MM.1S (cell line): ENCODE data around the gene OAS1.

Experiments used
- DNase-seq: peaks from one replicate; pipeline ENCODE4 v3.0.0-alpha.2; 2015
- H2AFZ ChIP-seq: fragments of 300-600 bp; sonication (generic); 2 replicates; pipeline ENCODE4 v1.6.0; 2016; ENCODE audit warnings: antibody characterized with exemption, low read length
- H3F3A ChIP-seq: fragments of 300-600 bp; sonication (generic); 2 replicates; pipeline ENCODE4 v1.6.1; 2016; ENCODE audit warnings: mild to moderate bottlenecking, antibody characterized with exemption, low read length, moderate library complexity, mixed read lengths; ENCODE audit not compliant: insufficient read depth
- H3K27ac ChIP-seq: fragments of 300-600 bp; sonication (generic); 2 replicates; pipeline ENCODE4 v1.5.1; 2016; ENCODE audit warnings: mild to moderate bottlenecking, low read length
- H3K27me3 ChIP-seq: fragments of 300-600 bp; sonication (generic); replicated peaks from 2 replicates; pipeline ENCODE4 v1.6.0; 2016; ENCODE audit warnings: low read length; ENCODE audit not compliant: insufficient read depth
- H3K36me3 ChIP-seq: fragments of 300-600 bp; sonication (generic); replicated peaks from 2 replicates; pipeline ENCODE4 v1.6.1; 2016; ENCODE audit warnings: mild to moderate bottlenecking, low read length, mixed read lengths; ENCODE audit not compliant: insufficient read depth
- H3K4me1 ChIP-seq: fragments of 300-600 bp; sonication (generic); 2 replicates; pipeline ENCODE4 v1.6.1; 2016; ENCODE audit warnings: low read length, mixed read lengths
- H3K4me2 ChIP-seq: fragments of 300-600 bp; sonication (generic); 2 replicates; pipeline ENCODE4 v1.6.0; 2016; ENCODE audit warnings: low read depth, low read length
- H3K4me3 ChIP-seq: fragments of 300-600 bp; sonication (generic); 2 replicates; pipeline ENCODE4 v1.5.1; 2016; ENCODE audit warnings: low read length, mixed read lengths
- H3K79me2 ChIP-seq: fragments of 300-600 bp; sonication (generic); 2 replicates; pipeline ENCODE4 v1.6.1; 2016; ENCODE audit warnings: mixed run types, low read length, mixed read lengths
- H3K9ac ChIP-seq: fragments of 300-600 bp; sonication (generic); 2 replicates; pipeline ENCODE4 v1.6.1; 2016; ENCODE audit warnings: low read length, mixed read lengths
- H3K9me2 ChIP-seq: fragments of 300-600 bp; sonication (generic); replicated peaks from 2 replicates; pipeline ENCODE4 v1.6.1; 2016; ENCODE audit warnings: mild to moderate bottlenecking, low read length, mixed read lengths; ENCODE audit not compliant: insufficient read depth
- H3K9me3 ChIP-seq: fragments of 300-600 bp; sonication (generic); replicated peaks from 2 replicates; pipeline ENCODE4 v1.6.1; 2016; ENCODE audit warnings: mild to moderate bottlenecking, low read length, mixed read lengths; ENCODE audit not compliant: insufficient read depth
- H4K20me1 ChIP-seq: fragments of 300-600 bp; sonication (generic); 2 replicates; pipeline ENCODE4 v1.6.1; 2016; ENCODE audit warnings: mild to moderate bottlenecking, low read length, moderate library complexity, mixed read lengths; ENCODE audit not compliant: insufficient read depth
- EZH2 ChIP-seq: fragments of 300-600 bp; sonication (generic); optimal IDR thresholded peaks from 2 replicates; pipeline ENCODE3; 2017; ENCODE audit warnings: low read depth, mild to moderate bottlenecking, antibody characterized with exemption, low read length, mixed read lengths
- EZH2phosphoT487 ChIP-seq: fragments of 300-600 bp; sonication (generic); IDR thresholded peaks from 2 replicates; pipeline ENCODE4 v1.6.1; 2018; ENCODE audit warnings: antibody characterized with exemption, low read length
- TF ChIP-seq, protein P1 (sequence below): fragments of 300-600 bp; sonication (generic); IDR thresholded peaks from 2 replicates; pipeline ENCODE4 v1.5.1; 2016; ENCODE audit warnings: antibody characterized with exemption, low read length, mixed read lengths

OAS1 gene

DNA sequence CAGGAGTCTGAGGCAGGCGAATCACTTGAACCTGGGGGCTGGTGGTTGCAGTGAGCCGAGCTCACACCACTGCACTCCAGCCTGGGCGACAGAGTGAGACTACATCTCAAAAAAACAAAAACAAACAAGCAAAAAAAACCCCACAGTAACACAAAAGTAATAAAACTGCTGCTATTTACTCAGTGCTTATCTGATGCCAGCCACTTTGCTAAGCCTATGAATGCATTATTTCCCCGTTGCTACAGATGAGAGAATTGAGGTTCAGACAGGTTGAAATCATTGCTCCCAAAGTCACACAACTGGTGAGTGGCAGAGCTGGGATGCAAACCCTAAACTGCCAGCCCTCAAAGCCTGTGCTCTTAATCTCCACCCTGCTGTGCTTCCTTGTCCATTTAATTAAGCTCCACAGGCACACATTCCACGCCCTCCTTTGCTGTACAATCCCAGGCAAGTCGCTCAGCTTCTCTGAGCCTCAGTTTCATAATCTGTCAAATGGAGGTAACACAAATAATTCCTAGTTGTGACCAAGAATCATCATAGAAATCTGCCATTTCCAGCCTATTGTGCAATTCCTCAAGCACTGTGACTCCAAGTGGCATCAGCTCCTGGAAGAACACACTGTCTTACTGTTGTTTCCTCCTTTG is 25.8 kb downstream of the OAS1 start:
- no peak overlapping the region for H3K4me2 ChIP-seq
- H4K20me1 ChIP-seq, result no peaks in the 10 kb centered on the region
- DNase-seq, result no peak
- no peaks in the 10 kb centered on the region for H3K27me3 ChIP-seq
- no peaks in the 10 kb centered on the region for H3K36me3 ChIP-seq
- no peak overlapping the region for H2AFZ ChIP-seq
- no peaks in the 10 kb centered on the region for H3K9me2 ChIP-seq
- TF ChIP-seq EZH2phosphoT487 (no peak), EZH2 (no peak)
- TF ChIP-seq, protein P1, sequence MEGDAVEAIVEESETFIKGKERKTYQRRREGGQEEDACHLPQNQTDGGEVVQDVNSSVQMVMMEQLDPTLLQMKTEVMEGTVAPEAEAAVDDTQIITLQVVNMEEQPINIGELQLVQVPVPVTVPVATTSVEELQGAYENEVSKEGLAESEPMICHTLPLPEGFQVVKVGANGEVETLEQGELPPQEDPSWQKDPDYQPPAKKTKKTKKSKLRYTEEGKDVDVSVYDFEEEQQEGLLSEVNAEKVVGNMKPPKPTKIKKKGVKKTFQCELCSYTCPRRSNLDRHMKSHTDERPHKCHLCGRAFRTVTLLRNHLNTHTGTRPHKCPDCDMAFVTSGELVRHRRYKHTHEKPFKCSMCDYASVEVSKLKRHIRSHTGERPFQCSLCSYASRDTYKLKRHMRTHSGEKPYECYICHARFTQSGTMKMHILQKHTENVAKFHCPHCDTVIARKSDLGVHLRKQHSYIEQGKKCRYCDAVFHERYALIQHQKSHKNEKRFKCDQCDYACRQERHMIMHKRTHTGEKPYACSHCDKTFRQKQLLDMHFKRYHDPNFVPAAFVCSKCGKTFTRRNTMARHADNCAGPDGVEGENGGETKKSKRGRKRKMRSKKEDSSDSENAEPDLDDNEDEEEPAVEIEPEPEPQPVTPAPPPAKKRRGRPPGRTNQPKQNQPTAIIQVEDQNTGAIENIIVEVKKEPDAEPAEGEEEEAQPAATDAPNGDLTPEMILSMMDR, result no peak
- H3K9me3 ChIP-seq, result no peaks in the 10 kb centered on the region
- no peak overlapping the region for H3K27ac ChIP-seq
- H3K9ac ChIP-seq, result no peak overlapping the region
- H3K79me2 ChIP-seq, result no peaks in the 10 kb centered on the region
- peaks cover 5% of the 10 kb centered on the region; the same call in 1 of the 2 replicates for H3K4me1 ChIP-seq
- H3K4me3 ChIP-seq, result no peak overlapping the region
- H3F3A ChIP-seq, result no peaks in the 10 kb centered on the region

DNA sequence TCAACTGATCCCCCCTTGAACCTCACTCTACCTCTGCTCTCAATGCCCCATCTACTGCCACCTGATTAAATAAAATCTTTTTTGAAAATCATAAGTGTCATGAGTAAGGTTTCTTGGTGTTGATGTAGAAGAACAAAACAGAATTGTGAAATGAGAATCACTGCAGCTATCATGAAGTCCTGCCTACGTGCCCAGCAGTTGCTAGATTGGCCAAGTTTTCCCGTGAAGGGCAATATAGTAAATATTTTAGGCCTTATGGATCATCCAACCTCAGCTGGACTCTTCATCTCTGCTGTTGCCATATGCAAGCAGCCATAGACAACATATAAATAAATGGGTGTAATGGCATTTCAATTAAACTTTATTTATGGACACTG is 26.4 kb downstream of the OAS1 start:
- Histone ChIP-seq H3K79me2 (no peaks in the 10 kb centered on the region), H3K9ac (no peak overlapping the region), H3K36me3 (no peaks in the 10 kb centered on the region), H3K4me2 (no peak overlapping the region), H3K27me3 (no peaks in the 10 kb centered on the region), H3K27ac (no peak overlapping the region), H2AFZ (no peak overlapping the region), H3K9me2 (no peaks in the 10 kb centered on the region), H4K20me1 (no peaks in the 10 kb centered on the region), H3K4me1 (peaks cover under 1% of the 10 kb centered on the region; the same call in 1 of the 2 replicates), H3K9me3 (no peaks in the 10 kb centered on the region), H3K4me3 (no peak overlapping the region), H3F3A (0 out of 2 replicates have a peak, but pooled peaks cover 3% of the 10 kb centered on the region)
- DNase-seq, result no peak
- no peak for TF ChIP-seq EZH2phosphoT487
- TF ChIP-seq, protein P1, result no peak
- TF ChIP-seq EZH2, result no peak

DNA sequence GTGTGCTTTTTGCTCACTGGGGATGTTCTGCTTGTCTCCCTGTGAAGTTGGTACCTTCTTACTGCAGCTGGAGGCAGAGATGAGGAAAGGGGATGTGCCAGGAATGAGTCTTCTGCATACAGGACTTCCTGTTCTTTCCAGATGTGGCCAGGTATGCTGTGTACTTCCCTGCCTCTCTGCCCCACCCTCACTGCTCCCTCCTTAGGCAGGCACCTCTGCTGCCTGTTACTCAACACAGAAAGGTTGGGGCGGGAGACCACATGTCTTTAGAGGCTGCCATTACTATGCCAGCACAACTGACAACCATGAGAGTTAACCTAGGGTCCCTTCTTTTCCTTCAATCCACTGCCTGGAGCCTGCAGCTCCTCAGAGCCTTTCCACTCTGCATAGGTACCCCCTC is 29.5 kb downstream of the OAS1 start:
- H3K27ac ChIP-seq, result no peak overlapping the region

More for the DNA sequence above, 29.5 kb downstream of the OAS1 start:
- Histone ChIP-seq H3K27me3 (no peaks in the 10 kb centered on the region), H3K4me3 (no peak overlapping the region), H3K4me1 (peaks cover 8% of the 10 kb centered on the region; the same call in 1 of the 2 replicates), H3K9me2 (no peaks in the 10 kb centered on the region), H3K9me3 (no peaks in the 10 kb centered on the region), H3K36me3 (no peaks in the 10 kb centered on the region), H3F3A (peaks cover 7% of the 10 kb centered on the region; the same call in 1 of the 2 replicates), H3K4me2 (no peak overlapping the region), H3K9ac (no peak overlapping the region), H3K79me2 (no peaks in the 10 kb centered on the region), H2AFZ (no peak overlapping the region), H4K20me1 (no peaks in the 10 kb centered on the region)
- DNase-seq, result no peak
- TF ChIP-seq, protein P1, result no peak
- no peak for TF ChIP-seq EZH2
- TF ChIP-seq EZH2phosphoT487, result no peak
